Measurements from ENCODE around the gene KCNAB1.

KCNAB1 gene

GRCh38 chr3:156377718-156378117, 257.3 kb downstream of the KCNAB1 start:
- Histone ChIP-seq H3K4me3 (ENCODE audit: low read length) (no peak overlapping the region), H2AFZ (ENCODE audit: low read length) (no peak overlapping the region), H3K9me3 (replicated peaks; ENCODE audit: insufficient read depth, low read length) (no peaks in the 10 kb centered on the region), H3K27ac (ENCODE audit: low read length) (no peak overlapping the region), H3K9me2 (replicated peaks; ENCODE audit: insufficient read depth, low read length) (no peaks in the 10 kb centered on the region), H3K79me2 (ENCODE audit: low read length) (no peaks in the 10 kb centered on the region), H3K4me1 (ENCODE audit: low read length) (peaks cover 14% of the 10 kb centered on the region; the same call in 1 of the 2 replicates), H3K27me3 (replicated peaks; ENCODE audit: insufficient read depth, low read length) (no peaks in the 10 kb centered on the region), H3K4me2 (ENCODE audit: low read depth, low read length) (no peak overlapping the region), H3K9ac (ENCODE audit: low read length) (no peak overlapping the region), H3K36me3 (replicated peaks; ENCODE audit: insufficient read depth, low read length) (no peaks in the 10 kb centered on the region), H3F3A (ENCODE audit: insufficient read depth, low read length) (no peaks in the 10 kb centered on the region), H4K20me1 (ENCODE audit: insufficient read depth, low read length) (no peaks in the 10 kb centered on the region)
- no peak for DNase-seq
- TF ChIP-seq CTCF (IDR thresholded peaks at IDR 0.05; ENCODE audit: low read length) (no peak), EZH2phosphoT487 (IDR thresholded peaks at IDR 0.05; ENCODE audit: low read length) (no peak), EZH2 (optimal IDR thresholded peaks at IDR 0.05; ENCODE audit: low read depth, low read length) (no peak)

- no peaks in the 10 kb centered on the region for H3K9me3 ChIP-seq (replicated peaks; ENCODE audit: insufficient read depth, low read length)
- H3K27ac ChIP-seq (ENCODE audit: low read length), result no peak overlapping the region
- no peaks in the 10 kb centered on the region for H3K79me2 ChIP-seq (ENCODE audit: low read length)
- no peak for DNase-seq
- no peak overlapping the region for H2AFZ ChIP-seq (ENCODE audit: low read length)
- no peaks in the 10 kb centered on the region for H4K20me1 ChIP-seq (ENCODE audit: insufficient read depth, low read length)
- H3F3A ChIP-seq (ENCODE audit: insufficient read depth, low read length), result no peaks in the 10 kb centered on the region
- H3K4me3 ChIP-seq (ENCODE audit: low read length), result no peak overlapping the region
- no peaks in the 10 kb centered on the region for H3K9me2 ChIP-seq (replicated peaks; ENCODE audit: insufficient read depth, low read length)
- no peaks in the 10 kb centered on the region for H3K36me3 ChIP-seq (replicated peaks; ENCODE audit: insufficient read depth, low read length)
- H3K27me3 ChIP-seq (replicated peaks; ENCODE audit: insufficient read depth, low read length), result no peaks in the 10 kb centered on the region
- 0 out of 2 replicates have a peak, but pooled peaks cover 3% of the 10 kb centered on the region for H3K4me1 ChIP-seq (ENCODE audit: low read length)
- TF ChIP-seq EZH2 (optimal IDR thresholded peaks at IDR 0.05; ENCODE audit: low read depth, low read length), result no peak
- no peak for TF ChIP-seq CTCF (IDR thresholded peaks at IDR 0.05; ENCODE audit: low read length)
- no peak for TF ChIP-seq EZH2phosphoT487 (IDR thresholded peaks at IDR 0.05; ENCODE audit: low read length)
- no peak overlapping the region for H3K4me2 ChIP-seq (ENCODE audit: low read depth, low read length)
- no peak overlapping the region for H3K9ac ChIP-seq (ENCODE audit: low read length)
Measured at GRCh38 chr3:156378871-156379270, 258.5 kb downstream of the KCNAB1 start.

DNA sequence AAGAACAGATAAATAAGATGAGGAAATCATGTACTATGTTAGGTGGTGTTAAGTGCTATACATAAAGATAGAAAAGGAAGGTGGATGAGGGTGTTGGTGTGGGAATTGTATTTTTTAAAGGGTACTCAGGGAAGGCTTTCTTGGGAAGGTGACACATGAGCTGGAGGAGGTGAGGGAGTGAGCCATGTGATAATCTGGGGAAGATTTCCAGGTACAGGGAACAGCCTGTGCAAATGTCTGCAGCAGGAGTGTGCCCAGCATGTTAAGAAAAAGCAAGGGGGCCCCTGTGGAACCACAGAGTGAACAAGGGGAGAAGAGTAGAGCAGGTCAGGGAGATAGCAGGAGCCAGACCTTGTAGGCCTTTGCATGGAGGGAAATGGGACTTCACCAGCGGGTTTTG, 258.9 kb downstream of the KCNAB1 start:
- Histone ChIP-seq H3K9me2 (replicated peaks; ENCODE audit: insufficient read depth, low read length) (no peaks in the 10 kb centered on the region), H4K20me1 (ENCODE audit: insufficient read depth, low read length) (no peaks in the 10 kb centered on the region), H2AFZ (ENCODE audit: low read length) (no peak overlapping the region), H3K9me3 (replicated peaks; ENCODE audit: insufficient read depth, low read length) (no peaks in the 10 kb centered on the region), H3K4me3 (ENCODE audit: low read length) (no peak overlapping the region), H3K27me3 (replicated peaks; ENCODE audit: insufficient read depth, low read length) (no peaks in the 10 kb centered on the region), H3K9ac (ENCODE audit: low read length) (no peak overlapping the region), H3K4me2 (ENCODE audit: low read depth, low read length) (no peak overlapping the region), H3K27ac (ENCODE audit: low read length) (no peak overlapping the region), H3K79me2 (ENCODE audit: low read length) (no peaks in the 10 kb centered on the region), H3K4me1 (ENCODE audit: low read length) (no peaks in the 10 kb centered on the region), H3K36me3 (replicated peaks; ENCODE audit: insufficient read depth, low read length) (no peaks in the 10 kb centered on the region), H3F3A (ENCODE audit: insufficient read depth, low read length) (no peaks in the 10 kb centered on the region)
- DNase-seq, result no peak
- TF ChIP-seq CTCF (IDR thresholded peaks at IDR 0.05; ENCODE audit: low read length) (no peak), EZH2 (optimal IDR thresholded peaks at IDR 0.05; ENCODE audit: low read depth, low read length) (no peak), EZH2phosphoT487 (IDR thresholded peaks at IDR 0.05; ENCODE audit: low read length) (no peak)
